CD4-positive, alpha-beta T cell treated with Interferon alpha-2 for 1 hour (primary cell): ENCODE data around the gene UNG.
"Not testable (repeated sequence)": the region's sequence is repeated elsewhere in the genome, so short reads cannot be mapped to it uniquely, and the experiment has no call there.

Source experiments
- DNase-seq, 2 donors: peaks; one replicate each; pipeline ENCODE4 v3.0.0-alpha.2; 2020 to 2022

Gene UNG

GRCh38 chr12:109124878-109125648, 27.7 kb downstream of the UNG start:
- DNase-seq: no peak

GRCh38 chr12:109125791-109126190, 28.4 kb downstream of the UNG start:
- DNase-seq: no peak

GRCh38 chr12:109126784-109127183, 29.4 kb downstream of the UNG start:
- no peak for DNase-seq

GRCh38 chr12:109127533-109128242, 30.3 kb downstream of the UNG start:
- no peak for DNase-seq

GRCh38 chr12:109130297-109131153, 33.1 kb downstream of the UNG start:
- no peak for DNase-seq

GRCh38 chr12:109131154-109132050, 34.0 kb downstream of the UNG start:
- DNase-seq: no peak

GRCh38 chr12:109134186-109134917, 37.0 kb downstream of the UNG start:
- no peak for DNase-seq

GRCh38 chr12:109137055-109137454, 39.7 kb downstream of the UNG start:
- DNase-seq: no peak

GRCh38 chr12:109139360-109139759, 42.0 kb downstream of the UNG start:
- no peak for DNase-seq

- no peak for DNase-seq
Measured at GRCh38 chr12:109139791-109140190, 42.4 kb downstream of the UNG start.

- no peak for DNase-seq
Measured at GRCh38 chr12:109140560-109140959, 43.2 kb downstream of the UNG start.

- DNase-seq: no peak
Measured at GRCh38 chr12:109144224-109144623, 46.8 kb downstream of the UNG start.

GRCh38 chr12:109147126-109147525, 49.7 kb downstream of the UNG start:
- DNase-seq: not testable (repeated sequence)

GRCh38 chr12:109147954-109148353, 50.6 kb downstream of the UNG start:
- DNase-seq: no peak

GRCh38 chr12:109150124-109150640, 52.8 kb downstream of the UNG start:
- no peak for DNase-seq

- no peak for DNase-seq
Measured at GRCh38 chr12:109151457-109151856, 54.1 kb downstream of the UNG start.

GRCh38 chr12:109153821-109154441, 56.5 kb downstream of the UNG start:
- DNase-seq: no peak

- DNase-seq: peak; percentile 76 to 87
Measured at GRCh38 chr12:109154451-109155438, 57.3 kb downstream of the UNG start.

GRCh38 chr12:109156036-109156435, 58.6 kb downstream of the UNG start:
- DNase-seq: no peak

- DNase-seq: no peak
Measured at GRCh38 chr12:109156586-109156985, 59.2 kb downstream of the UNG start.
